HepG2 (cell line): ENCODE measurements around the gene LDAH. TPM values are rescaled to one million over a fixed set of nuclear protein-coding genes. Genes with fewer than 3 reads are reported as not detected.

Experiments
- DMAP1 ChIP-seq: IDR thresholded peaks from 2 replicates; pipeline ENCODE4 v1.6.1; 2016
- DR1 ChIP-seq: sonication (generic); formaldehyde crosslinking; IDR thresholded peaks from 2 replicates; pipeline ENCODE4 v1.8.0; 2021; ENCODE audit warnings: mild to moderate bottlenecking, missing genetic modification reagents, inconsistent platforms
- HCFC1 ChIP-seq: fragments of 150-350 bp; IDR thresholded peaks from 2 replicates; pipeline ENCODE4 v1.6.1; 2014; ENCODE audit warnings: low read depth, low read length
- HNRNPL ChIP-seq: fragments of 200-400 bp; formaldehyde crosslinking; IDR thresholded peaks from 2 replicates; pipeline ENCODE4 v1.6.1; 2017; ENCODE audit warnings: mild to moderate bottlenecking, low read depth, low read length
- RAD21 ChIP-seq: fragments of 450-650 bp; formaldehyde crosslinking; IDR thresholded peaks from 2 replicates; pipeline ENCODE4 v1.5.0; 2020; ENCODE audit warnings: mild to moderate bottlenecking
- SIX4 ChIP-seq: sonication (generic); formaldehyde crosslinking; IDR thresholded peaks from 2 replicates; pipeline ENCODE4 v1.4.0; 2020; ENCODE audit warnings: missing genetic modification reagents
- SKIL ChIP-seq: sonication (generic); formaldehyde crosslinking; IDR thresholded peaks from 2 replicates; pipeline ENCODE4 v1.8.0; 2022; ENCODE audit warnings: missing genetic modification reagents, mild to moderate bottlenecking, moderate library complexity, borderline replicate concordance
- SP4 ChIP-seq: sonication (generic); formaldehyde crosslinking; IDR thresholded peaks from 2 replicates; pipeline ENCODE4 v1.8.1; 2023; ENCODE audit warnings: mild to moderate bottlenecking, missing genetic modification reagents
- THAP9 ChIP-seq: sonication (generic); formaldehyde crosslinking; IDR thresholded peaks from 2 replicates; pipeline ENCODE4; 2020; ENCODE audit warnings: missing genetic modification reagents, mild to moderate bottlenecking, borderline replicate concordance
- ZNF619 ChIP-seq: sonication (generic); formaldehyde crosslinking; IDR thresholded peaks from 2 replicates; pipeline ENCODE4 v1.4.0; 2020; ENCODE audit warnings: mild to moderate bottlenecking, missing genetic modification reagents
- polyA plus RNA-seq, 8 experiments: library from polyadenylated mRNA; depleted of rRNA in 3 of 8; stranded (reverse) in 7 of 8; unstranded in 1 of 8; fragments of >200 nt; fragmentation: Illumina TruSeq in 4 of 8; extraction: Trizol in 4 of 8; gene quantifications; 2 replicates each; pipeline versions ENCODE4 v1.2.1 to v1.2.3, GENCODE V29; 2011 to 2016; ENCODE audit warnings: low read depth in 4 of 8, missing spikeins in 1 of 8, mixed read lengths in 1 of 8; ENCODE audit not compliant: insufficient read depth in 1 of 8
- total RNA-seq, 5 experiments: library from RNA; depleted of rRNA; stranded (reverse); fragments of >200 nt; fragmentation: Illumina TruSeq; extraction: Trizol; gene quantifications; 2 replicates each; pipeline ENCODE4 v1.2.3, GENCODE V29; 2016; ENCODE audit warnings: low read depth in 1 of 5
- TF ChIP-seq, protein P1 (sequence below): sonication (generic); formaldehyde crosslinking; IDR thresholded peaks from 2 replicates; pipeline ENCODE4 v1.5.1; 2020; ENCODE audit warnings: mild to moderate bottlenecking, missing genetic modification reagents, borderline replicate concordance
- TF ChIP-seq, protein P2 (sequence below): sonication (generic); formaldehyde crosslinking; IDR thresholded peaks from 2 replicates; pipeline ENCODE4 v1.5.1; 2020; ENCODE audit warnings: missing genetic modification reagents, mild to moderate bottlenecking, borderline replicate concordance
- TF ChIP-seq, protein P3 (sequence below): sonication (generic); formaldehyde crosslinking; conservative IDR thresholded peaks from 2 replicates; pipeline ENCODE4 v1.4.0; 2020; ENCODE audit warnings: missing genetic modification reagents

LDAH gene
- total and polyA plus RNA-seq, 2 of the 13 experiments (the other 11 are each of a cell fraction or from before 2014, with no cell fraction given) = 28.8 to 46.2 TPM

GRCh38 chr2:20650877-20651730, 171.8 kb downstream of the LDAH start, which contains the start of gene HS1BP3 (continued):
- TF ChIP-seq, protein P1, sequence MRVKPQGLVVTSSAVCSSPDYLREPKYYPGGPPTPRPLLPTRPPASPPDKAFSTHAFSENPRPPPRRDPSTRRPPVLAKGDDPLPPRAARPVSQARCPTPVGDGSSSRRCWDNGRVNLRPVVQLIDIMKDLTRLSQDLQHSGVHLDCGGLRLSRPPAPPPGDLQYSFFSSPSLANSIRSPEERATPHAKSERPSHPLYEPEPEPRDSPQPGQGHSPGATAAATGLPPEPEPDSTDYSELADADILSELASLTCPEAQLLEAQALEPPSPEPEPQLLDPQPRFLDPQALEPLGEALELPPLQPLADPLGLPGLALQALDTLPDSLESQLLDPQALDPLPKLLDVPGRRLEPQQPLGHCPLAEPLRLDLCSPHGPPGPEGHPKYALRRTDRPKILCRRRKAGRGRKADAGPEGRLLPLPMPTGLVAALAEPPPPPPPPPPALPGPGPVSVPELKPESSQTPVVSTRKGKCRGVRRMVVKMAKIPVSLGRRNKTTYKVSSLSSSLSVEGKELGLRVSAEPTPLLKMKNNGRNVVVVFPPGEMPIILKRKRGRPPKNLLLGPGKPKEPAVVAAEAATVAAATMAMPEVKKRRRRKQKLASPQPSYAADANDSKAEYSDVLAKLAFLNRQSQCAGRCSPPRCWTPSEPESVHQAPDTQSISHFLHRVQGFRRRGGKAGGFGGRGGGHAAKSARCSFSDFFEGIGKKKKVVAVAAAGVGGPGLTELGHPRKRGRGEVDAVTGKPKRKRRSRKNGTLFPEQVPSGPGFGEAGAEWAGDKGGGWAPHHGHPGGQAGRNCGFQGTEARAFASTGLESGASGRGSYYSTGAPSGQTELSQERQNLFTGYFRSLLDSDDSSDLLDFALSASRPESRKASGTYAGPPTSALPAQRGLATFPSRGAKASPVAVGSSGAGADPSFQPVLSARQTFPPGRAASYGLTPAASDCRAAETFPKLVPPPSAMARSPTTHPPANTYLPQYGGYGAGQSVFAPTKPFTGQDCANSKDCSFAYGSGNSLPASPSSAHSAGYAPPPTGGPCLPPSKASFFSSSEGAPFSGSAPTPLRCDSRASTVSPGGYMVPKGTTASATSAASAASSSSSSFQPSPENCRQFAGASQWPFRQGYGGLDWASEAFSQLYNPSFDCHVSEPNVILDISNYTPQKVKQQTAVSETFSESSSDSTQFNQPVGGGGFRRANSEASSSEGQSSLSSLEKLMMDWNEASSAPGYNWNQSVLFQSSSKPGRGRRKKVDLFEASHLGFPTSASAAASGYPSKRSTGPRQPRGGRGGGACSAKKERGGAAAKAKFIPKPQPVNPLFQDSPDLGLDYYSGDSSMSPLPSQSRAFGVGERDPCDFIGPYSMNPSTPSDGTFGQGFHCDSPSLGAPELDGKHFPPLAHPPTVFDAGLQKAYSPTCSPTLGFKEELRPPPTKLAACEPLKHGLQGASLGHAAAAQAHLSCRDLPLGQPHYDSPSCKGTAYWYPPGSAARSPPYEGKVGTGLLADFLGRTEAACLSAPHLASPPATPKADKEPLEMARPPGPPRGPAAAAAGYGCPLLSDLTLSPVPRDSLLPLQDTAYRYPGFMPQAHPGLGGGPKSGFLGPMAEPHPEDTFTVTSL (CRISPR knock-in tag) = peak; percentile 64
- TF ChIP-seq SKIL (CRISPR knock-in tag) = peak; percentile 63; the same call in 1 of the 2 replicates
- TF ChIP-seq DMAP1 (CRISPR knock-in tag) = peak; percentile 74
- peak; percentile 23 for TF ChIP-seq HCFC1
- TF ChIP-seq SP4 (CRISPR knock-in tag) = peak; percentile 97
- TF ChIP-seq HNRNPL = peak; percentile 72; the same call in 1 of the 2 replicates
- 0 out of 2 replicates have a peak, but pooled peaks have one; percentile 61 for TF ChIP-seq ZNF619 (CRISPR knock-in tag)
- TF ChIP-seq DR1 (CRISPR knock-in tag) = no peak
- TF ChIP-seq, protein P2, sequence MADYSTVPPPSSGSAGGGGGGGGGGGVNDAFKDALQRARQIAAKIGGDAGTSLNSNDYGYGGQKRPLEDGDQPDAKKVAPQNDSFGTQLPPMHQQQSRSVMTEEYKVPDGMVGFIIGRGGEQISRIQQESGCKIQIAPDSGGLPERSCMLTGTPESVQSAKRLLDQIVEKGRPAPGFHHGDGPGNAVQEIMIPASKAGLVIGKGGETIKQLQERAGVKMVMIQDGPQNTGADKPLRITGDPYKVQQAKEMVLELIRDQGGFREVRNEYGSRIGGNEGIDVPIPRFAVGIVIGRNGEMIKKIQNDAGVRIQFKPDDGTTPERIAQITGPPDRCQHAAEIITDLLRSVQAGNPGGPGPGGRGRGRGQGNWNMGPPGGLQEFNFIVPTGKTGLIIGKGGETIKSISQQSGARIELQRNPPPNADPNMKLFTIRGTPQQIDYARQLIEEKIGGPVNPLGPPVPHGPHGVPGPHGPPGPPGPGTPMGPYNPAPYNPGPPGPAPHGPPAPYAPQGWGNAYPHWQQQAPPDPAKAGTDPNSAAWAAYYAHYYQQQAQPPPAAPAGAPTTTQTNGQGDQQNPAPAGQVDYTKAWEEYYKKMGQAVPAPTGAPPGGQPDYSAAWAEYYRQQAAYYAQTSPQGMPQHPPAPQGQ = peak; percentile 43; the same call in 1 of the 2 replicates
- TF ChIP-seq SIX4 = peak; percentile 17; the same call in 1 of the 2 replicates
- peak; percentile 30; the same call in 1 of the 2 replicates for TF ChIP-seq THAP9 (CRISPR knock-in tag)
- TF ChIP-seq RAD21 (CRISPR knock-in tag) = peak; percentile 98
- TF ChIP-seq, protein P3, sequence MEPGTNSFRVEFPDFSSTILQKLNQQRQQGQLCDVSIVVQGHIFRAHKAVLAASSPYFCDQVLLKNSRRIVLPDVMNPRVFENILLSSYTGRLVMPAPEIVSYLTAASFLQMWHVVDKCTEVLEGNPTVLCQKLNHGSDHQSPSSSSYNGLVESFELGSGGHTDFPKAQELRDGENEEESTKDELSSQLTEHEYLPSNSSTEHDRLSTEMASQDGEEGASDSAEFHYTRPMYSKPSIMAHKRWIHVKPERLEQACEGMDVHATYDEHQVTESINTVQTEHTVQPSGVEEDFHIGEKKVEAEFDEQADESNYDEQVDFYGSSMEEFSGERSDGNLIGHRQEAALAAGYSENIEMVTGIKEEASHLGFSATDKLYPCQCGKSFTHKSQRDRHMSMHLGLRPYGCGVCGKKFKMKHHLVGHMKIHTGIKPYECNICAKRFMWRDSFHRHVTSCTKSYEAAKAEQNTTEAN (CRISPR knock-in tag) = peak; percentile 84
